HG03558 (cell line): Measurements from ENCODE around the gene SSTR5.

Experiments
- ATAC-seq: cut with Tn5 transposase; IDR thresholded peaks from one replicate; pipeline ENCODE4 v1.9.1; 2021; ENCODE audit warnings: moderate number of reproducible peaks; ENCODE audit not compliant: unreplicated experiment; ENCODE audit errors: extremely low read depth

SSTR5 gene

GRCh38 chr16:1119766-1120576, 47.4 kb downstream of the SSTR5 start:
- no peak for ATAC-seq

GRCh38 chr16:1120577-1120941, 48.0 kb downstream of the SSTR5 start:
- ATAC-seq: no peak

GRCh38 chr16:1121009-1121408, 48.5 kb downstream of the SSTR5 start:
- no peak for ATAC-seq

GRCh38 chr16:1121601-1122397, 49.3 kb downstream of the SSTR5 start:
- no peak for ATAC-seq

GRCh38 chr16:1122398-1122765, 49.8 kb downstream of the SSTR5 start:
- no peak for ATAC-seq

- no peak for ATAC-seq
Observed at GRCh38 chr16:1123525-1124230, 51.1 kb downstream of the SSTR5 start.

- ATAC-seq: no peak
Observed at GRCh38 chr16:1124291-1124690, 51.7 kb downstream of the SSTR5 start.

- ATAC-seq: no peak
Observed at GRCh38 chr16:1124795-1125194, 52.2 kb downstream of the SSTR5 start.

- ATAC-seq: no peak
Observed at GRCh38 chr16:1125471-1125870, 52.9 kb downstream of the SSTR5 start.

- ATAC-seq: no peak
Observed at GRCh38 chr16:1126044-1126443, 53.5 kb downstream of the SSTR5 start.

- no peak for ATAC-seq
Observed at GRCh38 chr16:1126586-1126985, 54.0 kb downstream of the SSTR5 start.

- ATAC-seq: no peak
Observed at GRCh38 chr16:1127101-1127500, 54.6 kb downstream of the SSTR5 start.

GRCh38 chr16:1127971-1128715, 55.6 kb downstream of the SSTR5 start:
- ATAC-seq: no peak

GRCh38 chr16:1129106-1129960, 56.8 kb downstream of the SSTR5 start:
- no peak for ATAC-seq

- no peak for ATAC-seq
Observed at GRCh38 chr16:1130382-1130781, 57.8 kb downstream of the SSTR5 start.
